Epithelial cell of proximal tubule (primary cell): Measurements from ENCODE around the gene NIN. TPM values are rescaled to one million over a fixed set of nuclear protein-coding genes. Genes with fewer than 3 reads are reported as not detected.

ENCODE experiments used
- DNase-seq: peaks from one replicate; pipeline ENCODE4 v3.0.0-alpha.2; 2011; ENCODE audit warnings: low read depth
- H3K4me3 ChIP-seq: 2 replicates; pipeline ENCODE4 v1.5.1; 2011; ENCODE audit warnings: low read depth, mild to moderate bottlenecking, low read length
- CTCF ChIP-seq: conservative IDR thresholded peaks from 2 replicates; pipeline ENCODE4 v1.5.1; 2012; ENCODE audit warnings: low read depth, mild to moderate bottlenecking, low read length
- total RNA-seq: library from RNA; depleted of rRNA; stranded (reverse); fragments of >200 nt; gene quantifications from 2 replicates; pipeline ENCODE4 v1.2.3, GENCODE V29; 2015

NIN gene
- total RNA-seq, 1 donor from 2014 or later: 26.9 TPM

GRCh38 chr14:50726372-50727107, 104.4 kb downstream of the NIN start:
- H3K4me3 ChIP-seq: no peak overlapping the region
- no peak for TF ChIP-seq CTCF
- no peak for DNase-seq

- no peak overlapping the region for H3K4me3 ChIP-seq
- no peak for TF ChIP-seq CTCF
- DNase-seq: no peak
Observed at GRCh38 chr14:50725761-50726160, 105.2 kb downstream of the NIN start.

GRCh38 chr14:50719911-50720759, 110.8 kb downstream of the NIN start:
- no peak overlapping the region for H3K4me3 ChIP-seq
- TF ChIP-seq CTCF: no peak
- no peak for DNase-seq

- H3K4me3 ChIP-seq: no peak overlapping the region
- TF ChIP-seq CTCF: no peak
- no peak for DNase-seq
Observed at GRCh38 chr14:50718949-50719348, 112.0 kb downstream of the NIN start.

GRCh38 chr14:50717811-50718210, 113.2 kb downstream of the NIN start:
- TF ChIP-seq CTCF: no peak
- H3K4me3 ChIP-seq: no peak overlapping the region
- no peak for DNase-seq

GRCh38 chr14:50714450-50715073, 116.4 kb downstream of the NIN start:
- no peak for DNase-seq
- TF ChIP-seq CTCF: peak; percentile 79
- H3K4me3 ChIP-seq: no peak overlapping the region
